ENCODE data around the gene ADGRL3.

The ADGRL3 gene

GRCh38 chr4:62096881-62097280, 896.8 kb downstream of the ADGRL3 start:
- TF ChIP-seq CTCF (IDR thresholded peaks at IDR 0.05; ENCODE audit: control insufficient read depth, insufficient read depth, low read depth, low read length, missing control alignments): no peak
- no peak overlapping the region for H3K4me3 ChIP-seq (ENCODE audit: control insufficient read depth, low read depth, low read length)
- DNase-seq (ENCODE audit: low read depth): no peak

- H3K4me3 ChIP-seq (ENCODE audit: control insufficient read depth, low read depth, low read length): no peak overlapping the region
- no peak for TF ChIP-seq CTCF (IDR thresholded peaks at IDR 0.05; ENCODE audit: control insufficient read depth, insufficient read depth, low read depth, low read length, missing control alignments)
- DNase-seq (ENCODE audit: low read depth): no peak
These were observed 915.1 kb downstream of the ADGRL3 start for GRCh38 chr4:62115216-62115615.

- no peak for DNase-seq (ENCODE audit: low read depth)
- no peak for TF ChIP-seq CTCF (IDR thresholded peaks at IDR 0.05; ENCODE audit: control insufficient read depth, insufficient read depth, low read depth, low read length, missing control alignments)
- H3K4me3 ChIP-seq (ENCODE audit: control insufficient read depth, low read depth, low read length): no peak overlapping the region
These were observed 917.8 kb downstream of the ADGRL3 start for GRCh38 chr4:62117886-62118285.

GRCh38 chr4:62118558-62118957, 918.4 kb downstream of the ADGRL3 start:
- DNase-seq (ENCODE audit: low read depth): no peak
- no peak overlapping the region for H3K4me3 ChIP-seq (ENCODE audit: control insufficient read depth, low read depth, low read length)
- TF ChIP-seq CTCF (IDR thresholded peaks at IDR 0.05; ENCODE audit: control insufficient read depth, insufficient read depth, low read depth, low read length, missing control alignments): no peak

- DNase-seq (ENCODE audit: low read depth): no peak
- H3K4me3 ChIP-seq (ENCODE audit: control insufficient read depth, low read depth, low read length): no peak overlapping the region
- no peak for TF ChIP-seq CTCF (IDR thresholded peaks at IDR 0.05; ENCODE audit: control insufficient read depth, insufficient read depth, low read depth, low read length, missing control alignments)
These were observed 919.1 kb downstream of the ADGRL3 start for GRCh38 chr4:62119195-62119594.

DNA sequence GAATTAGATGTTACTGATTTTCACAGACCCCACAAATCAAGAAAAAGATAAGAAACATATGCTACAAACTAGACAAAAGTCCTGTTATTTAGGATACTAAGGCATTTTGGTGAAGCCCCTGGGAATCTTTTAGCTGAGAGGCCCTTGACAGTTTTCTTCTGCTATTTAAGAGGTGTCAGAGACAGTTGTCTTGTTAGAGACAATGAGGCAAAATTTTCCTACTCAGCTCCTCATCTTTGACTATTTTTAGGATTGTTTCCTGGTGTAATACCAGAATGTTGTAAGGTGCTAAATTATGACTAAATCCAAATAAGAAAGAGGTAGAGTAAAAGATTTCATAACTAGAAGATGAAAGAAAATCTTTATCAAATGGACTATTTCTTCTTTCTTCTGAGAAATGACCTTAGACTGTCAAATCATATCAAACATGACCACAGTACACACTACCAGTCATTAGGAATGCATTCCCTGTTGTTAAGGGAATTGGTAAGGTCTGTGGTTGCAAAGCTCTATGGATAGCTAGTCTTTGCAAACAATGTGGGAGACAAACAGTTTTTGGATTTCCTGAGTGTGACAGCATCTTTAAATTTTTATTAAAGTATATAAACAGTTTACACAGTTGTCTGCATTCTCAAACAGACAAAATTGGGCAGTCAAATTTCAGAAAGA, 926.1 kb downstream of the ADGRL3 start:
- no peak overlapping the region for H3K4me3 ChIP-seq (ENCODE audit: control insufficient read depth, low read depth, low read length)
- no peak for DNase-seq (ENCODE audit: low read depth)
- no peak for TF ChIP-seq CTCF (IDR thresholded peaks at IDR 0.05; ENCODE audit: control insufficient read depth, insufficient read depth, low read depth, low read length, missing control alignments)
